Prostate gland (tissue), 2 donors: Measurements from ENCODE around the gene CCDC188. TPM values are rescaled to one million over a fixed set of nuclear protein-coding genes. Genes with fewer than 3 reads are reported as not detected.
A peak's percentile ranks its signal among the peaks of the same experiment; 100 is the strongest.

Experiments used
- DNase-seq: peaks from one replicate; pipeline ENCODE4 v3.0.0-alpha.2; 2019; ENCODE audit warnings: low spot score
- H3K27ac ChIP-seq, 2 donors: fragments of 200-600 bp; sonication (generic); 2 replicates each; pipeline ENCODE4 v1.5.1; 2017 to 2019
- H3K27me3 ChIP-seq: fragments of 200-600 bp; sonication (generic); replicated peaks from 2 replicates; pipeline ENCODE4 v1.5.1; 2019; ENCODE audit not compliant: insufficient read depth
- H3K36me3 ChIP-seq, 2 donors: fragments of 200-600 bp; sonication (generic); 1 replicate in 1 of 2; 2 replicates in 1 of 2; pipeline versions ENCODE4 v1.5.1 to v1.8.1; 2017 to 2019
- H3K4me1 ChIP-seq: fragments of 200-600 bp; sonication (generic); replicated peaks from 2 replicates; pipeline ENCODE4 v1.5.1; 2019
- H3K4me3 ChIP-seq, 2 donors: fragments of 200-600 bp; sonication (generic); 2 replicates each; pipeline ENCODE4 v1.5.1; 2017 to 2019
- H3K9me3 ChIP-seq: fragments of 200-600 bp; sonication (generic); 2 replicates; pipeline ENCODE4 v1.5.1; 2017
- CTCF ChIP-seq, 4 experiments: fragments of 200-600 bp in 2 of 4; fragments of 450-650 bp in 2 of 4; sonication (generic) in 2 of 4; IDR thresholded peaks; 1 replicate in 3 of 4; 2 replicates in 1 of 4; pipeline ENCODE4 v1.5.1; 2016 to 2019; ENCODE audit warnings: antibody characterized with exemption in 4 of 4, mild to moderate bottlenecking in 2 of 4, moderate library complexity in 2 of 4
- POLR2A ChIP-seq: fragments of 450-650 bp; IDR thresholded peaks from one replicate; pipeline ENCODE4 v1.6.1; 2016; ENCODE audit warnings: antibody characterized with exemption, mild to moderate bottlenecking
- POLR2AphosphoS5 ChIP-seq: sonication (generic); formaldehyde crosslinking; IDR thresholded peaks from one replicate; pipeline ENCODE4 v1.6.1; 2017; ENCODE audit warnings: antibody characterized with exemption
- WGBS: methylation state at CpG from one replicate; pipeline ENCODE4 v1.1.5; 2018; 5-methylcytosine and 5-hydroxymethylcytosine counted together
- intact Hi-C: fragments of 100-400 bp; cut with DNase I; formaldehyde crosslinking; loops from one replicate; pipeline ENCODE4 v1.14.2; 2022
- total RNA-seq, 2 donors: library from RNA; depleted of rRNA; stranded (reverse); fragments of >200 nt; gene quantifications; one replicate each; pipeline ENCODE4 v1.1.0, GENCODE V29; 2016

CCDC188 gene
- total RNA-seq, 2 donors from 2014 or later = 1.2 TPM; not detected in 1

DNA sequence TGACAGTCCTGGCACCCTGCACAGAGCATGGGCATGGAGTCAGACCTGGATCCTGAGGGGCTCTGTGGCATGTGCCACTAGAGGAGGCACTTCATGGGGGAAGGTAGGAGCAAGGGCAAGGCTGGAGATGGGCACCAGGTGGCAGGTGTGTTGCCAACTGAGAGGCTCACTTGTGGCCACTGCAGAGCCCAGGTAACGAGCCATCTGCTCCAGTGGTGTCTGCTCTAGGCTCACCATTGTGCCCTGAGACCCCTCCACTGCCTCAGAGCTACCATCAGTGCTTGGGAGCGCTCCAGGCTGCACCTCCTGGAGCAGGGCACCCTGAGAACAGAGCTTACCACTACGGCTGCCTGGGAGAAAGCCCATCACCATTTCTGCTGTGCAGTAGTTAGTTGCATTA, 20.5 kb downstream of the CCDC188 start:
- Histone ChIP-seq H3K36me3 (peaks cover 0 to 2% of the 10 kb centered on the region in 2 donors), H3K9me3 (no peaks in the 10 kb centered on the region), H3K27ac (peak overlapping the region in 1 of 2 donors; percentile 90), H3K27me3 (no peaks in the 10 kb centered on the region), H3K4me3 (no peak overlapping the region), H3K4me1 (peaks cover 9% of the 10 kb centered on the region)
- TF ChIP-seq CTCF (IDR thresholded peaks at IDR 0.05) (no peak), POLR2A (no peak), POLR2AphosphoS5 (no peak)
- DNase-seq = no peak
- intact Hi-C loops = loop anchor here (5.0 kb wide), 1 partner anchor 48 kb away; the partner anchor contains the start of gene DGCR8
- WGBS = 53% methylated on average over 3 of the region's 3 CpGs

GRCh38 chr22:20129747-20130014, 21.2 kb downstream of the CCDC188 start:
- TF ChIP-seq POLR2A (no peak), POLR2AphosphoS5 (no peak), CTCF (IDR thresholded peaks at IDR 0.05) (no peak)
- Histone ChIP-seq H3K9me3 (no peaks in the 10 kb centered on the region), H3K4me3 (no peak overlapping the region), H3K4me1 (peaks cover 9% of the 10 kb centered on the region), H3K27ac (no peak overlapping the region), H3K36me3 (peaks cover 0 to 3% of the 10 kb centered on the region in 2 donors), H3K27me3 (no peaks in the 10 kb centered on the region)
- intact Hi-C loops = loop anchor here (5.0 kb wide), 1 partner anchor 47 kb away; the partner anchor contains the start of gene DGCR8
- DNase-seq = no peak
- WGBS = 82% methylated on average over 3 of the region's 3 CpGs

DNA sequence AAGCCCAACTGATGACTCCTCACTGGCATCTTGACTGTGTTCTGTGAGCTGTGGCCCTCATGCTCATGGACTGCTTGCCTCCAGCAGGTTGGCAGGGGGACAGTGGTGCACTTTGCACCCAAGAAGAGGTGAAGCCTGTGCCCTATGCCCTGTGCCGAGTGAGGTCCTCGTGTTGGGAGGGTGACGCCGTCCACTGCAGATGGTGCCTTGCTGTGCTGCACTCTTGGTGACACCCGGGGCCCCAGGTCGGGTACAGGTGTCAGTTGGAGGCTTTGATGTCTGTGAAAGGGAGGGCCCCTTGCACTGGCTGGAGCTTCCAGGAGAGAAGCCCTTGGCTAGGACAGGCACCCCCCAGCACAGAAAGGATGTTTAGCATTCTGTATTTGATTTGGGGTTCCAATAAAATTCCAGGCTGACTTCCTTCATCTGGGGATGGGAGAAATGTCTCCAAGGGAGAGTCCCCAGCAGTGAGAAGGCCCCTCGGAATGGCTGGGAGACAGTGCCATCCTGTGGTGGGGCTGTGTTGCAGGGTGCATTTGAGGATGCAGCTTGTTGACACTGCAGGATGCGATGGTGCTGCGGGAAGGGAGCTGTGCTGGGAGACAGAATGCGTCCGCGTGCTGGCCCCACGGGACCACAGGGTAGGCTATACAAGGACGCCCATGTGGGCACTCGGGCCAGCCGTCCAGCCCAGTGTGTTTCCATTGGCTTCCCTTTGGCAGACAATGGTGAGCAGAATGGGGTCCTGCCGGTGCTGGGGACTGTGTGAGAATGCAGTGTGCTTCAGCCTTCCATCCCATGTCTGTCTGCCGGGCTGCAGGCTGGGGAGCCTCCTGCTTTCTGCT, 21.7 kb downstream of the CCDC188 start:
- intact Hi-C loops = no loop called here
- peak in 2 of 4 experiments; percentile 25 to 40 for TF ChIP-seq CTCF (IDR thresholded peaks at IDR 0.05)
- TF ChIP-seq POLR2A = no peak
- no peaks in the 10 kb centered on the region for H3K9me3 ChIP-seq
- H3K4me1 ChIP-seq = peaks cover 9% of the 10 kb centered on the region
- 44% methylated on average over 18 of the region's 18 CpGs for WGBS
- no peak for DNase-seq
- H3K36me3 ChIP-seq = peaks cover 0 to 3% of the 10 kb centered on the region in 2 donors
- H3K27me3 ChIP-seq = no peaks in the 10 kb centered on the region
- H3K4me3 ChIP-seq = no peak overlapping the region
- no peak overlapping the region for H3K27ac ChIP-seq

DNA sequence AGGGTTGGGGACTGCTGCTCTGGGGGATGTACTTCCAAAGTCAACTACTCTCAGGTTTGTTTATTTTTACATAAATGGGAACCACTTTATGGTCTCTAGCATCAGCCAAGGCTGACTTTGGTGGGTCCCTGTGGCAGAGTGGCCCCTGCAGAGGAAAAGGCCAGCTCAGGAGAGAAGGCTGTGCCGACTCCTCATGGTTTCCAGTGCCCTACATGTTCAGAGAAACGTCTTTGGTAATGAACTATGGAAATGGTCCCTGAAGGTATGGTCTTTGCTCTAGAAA, 22.3 kb downstream of the CCDC188 start:
- 47% methylated on average over 2 of the region's 2 CpGs for WGBS
- peaks cover 0 to 3% of the 10 kb centered on the region in 2 donors for H3K36me3 ChIP-seq
- DNase-seq = no peak
- intact Hi-C loops = no loop called here
- H3K4me3 ChIP-seq = no peak overlapping the region
- no peaks in the 10 kb centered on the region for H3K9me3 ChIP-seq
- H3K27me3 ChIP-seq = no peaks in the 10 kb centered on the region
- no peak overlapping the region for H3K27ac ChIP-seq
- peaks cover 9% of the 10 kb centered on the region for H3K4me1 ChIP-seq
- TF ChIP-seq POLR2A (no peak), POLR2AphosphoS5 (no peak), CTCF (IDR thresholded peaks at IDR 0.05) (no peak)
